ENCODE data around the gene SEC23A.
"Not testable (repeated sequence)": the region's sequence is repeated elsewhere in the genome, so short reads cannot be mapped to it uniquely, and the experiment has no call there.

SEC23A gene

GRCh38 chr14:39102969-39103957, at the start of gene SEC23A:
Gene SEC23A, minus strand, starts transcription at chr14:39103235. Its CDS starts 7,117 bp downstream, at chr14:39096118.
- DNase-seq: peak; percentile 69

GRCh38 chr14:39145266-39145966, 42.4 kb upstream of the SEC23A start:
- DNase-seq: no peak

- DNase-seq: not testable (repeated sequence)
Measured at GRCh38 chr14:39143226-39143625, 40.2 kb upstream of the SEC23A start.

GRCh38 chr14:39141623-39142022, 38.6 kb upstream of the SEC23A start:
- not testable (repeated sequence) for DNase-seq

- DNase-seq: no peak
Measured at GRCh38 chr14:39140170-39140569, 37.1 kb upstream of the SEC23A start.

GRCh38 chr14:39138440-39138839, 35.4 kb upstream of the SEC23A start:
- no peak for DNase-seq

- not testable (repeated sequence) for DNase-seq
Measured at GRCh38 chr14:39137835-39138234, 34.8 kb upstream of the SEC23A start.

- no peak for DNase-seq
Measured at GRCh38 chr14:39122330-39123138, 19.5 kb upstream of the SEC23A start.

GRCh38 chr14:39114073-39114838, 11.2 kb upstream of the SEC23A start, which contains the start of gene GEMIN2:
Gene GEMIN2, plus strand, starts transcription at chr14:39114323. Its CDS starts 16 bp downstream, at chr14:39114339.
- peak; percentile 98 for DNase-seq

GRCh38 chr14:39113685-39114072, 10.6 kb upstream of the SEC23A start:
- DNase-seq: no peak

- DNase-seq: no peak
Measured at GRCh38 chr14:39109893-39110715, 7.1 kb upstream of the SEC23A start.

GRCh38 chr14:39108791-39109190, 5.8 kb upstream of the SEC23A start:
- DNase-seq: no peak

GRCh38 chr14:39107591-39107996, 4.6 kb upstream of the SEC23A start:
- peak; percentile 46 for DNase-seq

- DNase-seq: not testable (repeated sequence)
Measured at GRCh38 chr14:39104078-39104801, 1.2 kb upstream of the SEC23A start.

GRCh38 chr14:39102265-39102968, 618 bp downstream of the SEC23A start:
- DNase-seq: no peak

GRCh38 chr14:39099748-39100147, 3.3 kb downstream of the SEC23A start:
- no peak for DNase-seq

GRCh38 chr14:39099215-39099614, 3.8 kb downstream of the SEC23A start:
- not testable (repeated sequence) for DNase-seq

GRCh38 chr14:39097159-39097558, 5.9 kb downstream of the SEC23A start:
- no peak for DNase-seq

GRCh38 chr14:39094515-39094914, 8.5 kb downstream of the SEC23A start:
- DNase-seq: no peak

GRCh38 chr14:39091716-39092115, 11.3 kb downstream of the SEC23A start:
- no peak for DNase-seq

Measured in NCI-H1694 treated with DMSO at 0.1 percent for 48 hours (cell line).